CD4-positive, alpha-beta T cell treated with Interleukin-17A for 4 hours (primary cell): ENCODE results near the gene PRELID3B.
"Not testable (repeated sequence)": the region's sequence is repeated elsewhere in the genome, so short reads cannot be mapped to it uniquely, and the experiment has no call there.

ENCODE experiments used
- DNase-seq: peaks from one replicate; pipeline ENCODE4 v3.0.0-alpha.2; 2020; ENCODE audit warnings: mixed read lengths

Gene PRELID3B

DNA sequence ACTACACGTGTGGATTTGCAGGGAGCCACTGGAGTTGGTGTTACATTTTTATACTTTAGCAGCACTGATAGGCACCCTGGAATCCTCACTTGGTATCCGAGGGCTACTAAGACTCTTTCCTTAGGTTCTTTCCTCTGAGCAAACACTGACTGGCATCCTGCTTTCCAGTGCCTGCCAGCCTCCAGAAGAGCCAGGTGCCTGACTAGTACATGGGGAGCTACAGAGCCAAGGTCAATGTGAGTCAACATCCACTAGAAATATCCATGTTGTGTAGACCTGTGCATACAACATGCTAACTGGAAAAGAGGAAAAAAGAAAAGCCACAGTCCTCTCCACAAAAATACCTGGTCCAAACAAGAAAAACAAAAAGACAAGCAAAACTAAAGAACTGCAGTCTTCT lies 17.5 kb downstream of the PRELID3B start:
- no peak for DNase-seq

DNA sequence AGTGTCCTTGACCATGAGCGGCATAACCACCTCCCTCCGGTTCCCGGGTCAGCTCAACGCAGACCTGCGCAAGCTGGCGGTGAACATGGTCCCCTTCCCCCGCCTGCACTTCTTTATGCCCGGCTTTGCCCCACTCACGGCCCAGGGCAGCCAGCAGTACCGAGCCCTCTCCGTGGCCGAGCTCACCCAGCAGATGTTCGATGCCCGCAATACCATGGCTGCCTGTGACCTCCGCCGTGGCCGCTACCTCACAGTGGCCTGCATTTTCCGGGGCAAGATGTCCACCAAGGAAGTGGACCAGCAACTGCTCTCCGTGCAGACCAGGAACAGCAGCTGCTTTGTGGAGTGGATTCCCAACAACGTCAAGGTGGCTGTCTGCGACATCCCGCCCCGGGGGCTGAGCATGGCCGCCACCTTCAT lies 18.5 kb downstream of the PRELID3B start:
- DNase-seq = no peak

DNA sequence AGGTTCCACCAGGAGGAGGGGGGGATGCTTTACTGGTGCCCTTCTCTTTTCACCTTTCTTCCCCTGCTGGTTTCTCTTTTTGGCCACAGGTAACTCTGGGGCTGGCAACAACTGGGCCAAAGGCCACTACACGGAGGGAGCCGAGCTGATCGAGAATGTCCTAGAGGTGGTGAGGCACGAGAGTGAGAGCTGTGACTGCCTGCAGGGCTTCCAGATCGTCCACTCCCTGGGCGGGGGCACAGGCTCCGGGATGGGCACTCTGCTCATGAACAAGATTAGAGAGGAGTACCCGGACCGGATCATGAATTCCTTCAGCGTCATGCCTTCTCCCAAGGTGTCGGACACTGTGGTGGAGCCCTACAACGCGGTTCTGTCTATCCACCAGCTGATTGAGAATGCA lies 19.0 kb downstream of the PRELID3B start:
- no peak for DNase-seq

DNA sequence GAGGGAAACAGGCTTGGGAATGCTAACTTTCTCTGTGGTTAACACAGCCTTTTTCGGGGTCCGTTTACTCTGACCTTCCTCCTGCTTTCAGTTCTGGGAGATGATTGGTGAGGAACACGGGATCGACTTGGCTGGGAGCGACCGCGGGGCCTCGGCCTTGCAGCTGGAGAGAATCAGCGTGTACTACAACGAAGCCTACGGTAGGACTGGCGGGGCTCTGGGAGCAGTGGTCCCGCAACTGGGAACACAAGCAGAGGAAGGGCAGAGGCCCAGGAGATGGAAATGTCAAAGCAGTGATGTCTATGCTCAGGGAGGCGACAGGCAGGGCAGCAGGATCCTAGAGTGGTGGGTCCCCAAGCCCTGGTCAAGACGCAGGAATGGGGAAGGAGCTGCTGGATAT lies 19.8 kb downstream of the PRELID3B start:
- DNase-seq = no peak

DNA sequence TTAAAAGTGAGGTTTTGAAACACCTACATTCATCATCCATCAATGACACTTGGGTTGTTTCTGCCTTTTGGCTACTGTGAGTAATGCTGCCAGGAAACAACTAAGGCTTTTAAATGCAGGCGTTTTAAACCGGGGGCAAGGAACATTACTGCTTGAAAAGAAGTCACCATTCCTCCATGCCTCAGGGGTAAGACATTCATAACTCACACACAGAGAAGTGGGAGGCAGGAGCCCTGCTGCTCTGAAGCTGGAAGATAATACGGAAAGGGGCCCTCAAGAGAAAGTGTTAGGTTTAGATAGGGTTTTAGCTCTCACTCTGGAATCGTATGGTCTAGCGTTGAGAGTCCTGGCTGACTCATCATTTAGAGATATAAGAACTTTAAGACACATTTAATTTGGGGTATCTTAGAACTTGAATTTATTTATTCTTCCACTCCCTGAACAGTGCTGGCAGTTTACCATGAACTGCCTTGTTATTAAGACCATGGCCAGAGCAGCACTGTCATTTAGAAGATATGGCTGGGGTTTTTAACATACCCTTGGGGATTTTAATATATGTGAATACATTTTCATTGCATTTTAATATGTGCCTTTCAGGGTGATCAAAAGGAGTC lies 21.5 kb downstream of the PRELID3B start:
- DNase-seq = no peak

DNA sequence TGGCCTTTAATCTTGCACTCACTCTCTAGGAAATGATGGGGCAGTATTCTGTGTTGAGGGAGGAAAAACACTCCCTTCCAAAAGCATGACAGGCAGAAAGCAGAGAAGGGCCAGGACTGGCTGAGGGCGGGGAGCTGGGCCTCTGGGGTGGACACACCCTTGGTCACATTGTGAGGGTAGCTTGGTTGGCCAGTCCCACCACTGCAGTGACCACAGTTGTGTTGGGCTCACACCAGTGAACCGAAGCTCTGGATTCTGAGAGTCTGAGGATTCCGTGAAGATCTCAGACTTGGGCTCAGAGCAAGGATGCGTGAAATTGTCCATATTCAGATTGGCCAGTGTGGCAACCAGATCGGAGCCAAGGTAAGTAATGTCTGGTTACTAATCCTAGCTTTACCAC lies 23.4 kb downstream of the PRELID3B start, which contains the start of gene TUBB1:
Gene TUBB1 (plus strand): TSS at position 213 of the 400 bp plus-strand sequence. CDS start 94 bp downstream, at position 307.
- no peak for DNase-seq

DNA sequence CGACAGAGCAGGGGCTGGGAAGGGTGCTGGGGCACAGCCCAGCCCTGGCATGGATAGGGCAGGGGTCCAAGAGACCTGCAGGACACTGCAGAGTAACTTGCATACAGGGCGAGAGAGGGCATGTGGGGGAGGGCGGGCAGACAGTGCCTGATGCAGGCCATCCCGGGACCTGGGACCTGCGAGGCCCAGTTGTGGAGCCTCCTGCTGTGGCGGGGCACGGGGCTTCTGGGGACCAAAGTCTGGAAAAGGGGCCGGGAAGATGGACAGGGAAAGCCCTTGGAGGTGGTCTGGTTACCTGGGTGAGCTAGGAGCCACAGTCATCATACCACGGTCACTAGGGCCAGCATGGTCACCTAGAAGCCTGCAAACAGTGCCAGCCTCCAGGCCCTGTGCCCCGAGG lies 23.8 kb downstream of the PRELID3B start:
- no peak for DNase-seq

DNA sequence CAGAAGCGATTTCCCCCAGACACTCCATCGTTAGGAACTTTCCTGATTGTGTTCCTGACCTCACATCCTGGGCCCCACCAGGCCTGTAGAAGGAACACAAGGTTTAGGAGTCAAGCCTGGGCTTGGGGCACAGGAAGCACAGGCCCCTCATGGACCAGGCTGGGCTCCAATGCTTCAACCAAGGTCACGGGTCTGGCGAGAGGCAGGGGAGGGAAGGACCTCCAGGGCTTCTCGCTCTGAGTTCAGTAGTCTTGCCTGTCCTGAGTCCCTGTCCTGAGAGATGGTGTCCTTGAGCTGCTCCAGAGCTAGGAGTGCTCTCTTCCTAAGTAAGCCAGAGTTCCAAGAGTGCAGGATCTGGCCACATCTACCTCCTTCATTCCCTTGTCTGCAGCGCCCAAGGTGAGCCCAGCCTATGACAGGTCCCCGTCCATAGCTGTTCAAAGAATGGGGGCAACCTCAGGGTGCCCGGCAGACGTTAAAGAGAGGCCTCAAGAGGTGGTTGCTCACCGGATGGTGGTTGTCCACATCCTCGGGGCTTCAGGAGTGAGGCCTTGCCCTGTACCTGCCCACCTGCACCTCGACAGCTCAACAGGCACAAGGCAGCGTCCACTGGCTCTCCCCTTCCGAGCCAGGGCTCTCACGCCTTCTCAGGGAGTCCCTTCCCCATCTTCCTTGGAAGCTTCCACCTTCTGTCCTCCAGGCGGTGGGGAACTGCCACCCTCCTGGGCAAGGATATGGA lies 24.9 kb downstream of the PRELID3B start:
- DNase-seq = no peak

DNA sequence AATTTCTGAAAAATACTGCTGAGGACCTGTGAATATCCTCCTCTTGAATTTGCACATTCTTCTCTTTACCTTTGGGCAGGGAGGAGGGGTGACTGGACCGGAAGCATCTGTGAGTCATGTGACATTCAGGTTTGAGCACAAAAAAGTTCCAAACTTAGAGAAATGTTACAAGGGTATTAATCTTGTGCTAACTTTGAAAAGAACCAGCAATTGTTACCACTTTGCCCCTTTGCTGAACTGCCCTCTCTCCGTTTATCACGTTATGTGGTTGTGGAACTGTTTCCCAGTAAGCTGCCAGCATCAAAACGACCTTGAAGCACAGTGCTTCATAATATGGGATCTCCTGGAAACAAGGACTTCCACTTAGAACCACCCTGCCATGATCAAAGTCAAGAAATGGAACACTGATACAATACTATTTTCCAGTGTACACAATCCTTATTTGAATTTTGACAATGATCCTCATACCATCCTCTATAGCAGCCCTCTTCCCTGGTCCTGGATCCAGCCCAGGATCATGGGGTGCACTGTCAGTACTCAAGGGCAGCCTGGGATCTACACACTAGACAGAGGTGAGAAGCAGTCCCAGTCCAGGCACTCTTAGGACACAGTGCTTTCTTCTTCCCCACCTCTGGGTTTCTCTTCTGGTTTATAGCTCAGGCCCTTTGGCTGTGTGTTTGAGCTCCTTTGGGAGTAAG lies 25.6 kb downstream of the PRELID3B start:
- peak; percentile 53 for DNase-seq

DNA sequence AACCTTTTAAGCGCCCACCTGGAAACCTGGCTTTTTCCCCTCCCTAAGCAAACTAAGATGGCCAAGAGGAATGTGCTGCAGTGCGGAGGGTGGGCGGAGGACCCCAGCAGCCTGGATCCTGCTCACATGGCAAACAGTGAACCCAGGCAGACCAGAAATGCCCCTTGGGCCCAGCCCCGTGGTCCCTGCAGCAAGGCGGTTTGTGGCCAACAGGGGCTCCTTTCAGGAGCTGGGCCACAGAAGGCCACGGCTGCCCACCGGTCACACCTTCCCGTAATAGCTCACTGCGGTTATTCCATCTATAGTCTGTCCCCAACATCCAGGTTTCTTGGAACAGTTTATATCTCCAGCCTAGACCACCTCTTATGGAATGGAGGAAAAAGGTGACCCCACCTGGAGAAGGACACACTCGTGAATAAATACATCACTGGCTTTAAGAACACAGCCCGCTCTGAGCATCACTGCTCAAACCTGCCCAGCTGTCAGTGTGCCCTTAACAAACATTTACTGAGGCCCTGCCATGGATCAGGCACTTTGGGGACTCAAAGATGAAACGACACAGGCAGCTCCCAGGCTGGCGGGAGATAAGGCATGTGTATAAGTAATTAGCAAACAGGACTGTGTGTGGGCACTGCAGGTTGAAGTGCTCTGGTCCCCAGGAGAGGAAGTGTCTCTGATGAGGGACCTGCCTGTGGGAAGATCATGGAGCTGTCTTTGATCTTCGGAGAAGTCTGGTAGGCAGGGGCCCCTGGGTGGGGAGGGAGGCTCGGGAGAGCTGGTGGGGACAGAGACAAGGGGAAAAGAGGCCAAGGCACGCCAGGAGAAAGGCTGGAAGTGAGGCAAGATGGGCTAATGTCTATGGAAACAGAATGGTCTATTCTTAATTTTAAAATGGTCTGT lies 26.5 kb downstream of the PRELID3B start:
- no peak for DNase-seq

DNA sequence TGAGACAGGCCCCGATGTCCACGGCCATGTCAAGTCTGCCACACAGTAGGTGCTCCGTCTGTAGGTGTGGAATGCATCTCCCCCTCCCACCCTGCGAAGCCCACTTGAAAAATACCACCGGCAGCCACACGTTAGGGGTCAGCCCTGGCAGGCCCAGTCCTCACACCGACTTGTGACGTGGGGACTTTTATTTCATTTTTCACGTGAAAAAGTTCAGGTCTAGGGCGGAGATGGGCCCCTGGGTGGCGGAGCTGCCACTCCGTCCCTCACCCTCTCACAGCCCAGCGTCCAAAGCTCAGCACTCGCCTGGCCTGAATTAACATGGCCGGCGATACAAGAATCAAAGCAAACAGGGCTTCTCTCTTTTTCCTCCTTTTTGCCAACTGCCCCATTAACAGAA lies 27.2 kb downstream of the PRELID3B start:
- DNase-seq = no peak

DNA sequence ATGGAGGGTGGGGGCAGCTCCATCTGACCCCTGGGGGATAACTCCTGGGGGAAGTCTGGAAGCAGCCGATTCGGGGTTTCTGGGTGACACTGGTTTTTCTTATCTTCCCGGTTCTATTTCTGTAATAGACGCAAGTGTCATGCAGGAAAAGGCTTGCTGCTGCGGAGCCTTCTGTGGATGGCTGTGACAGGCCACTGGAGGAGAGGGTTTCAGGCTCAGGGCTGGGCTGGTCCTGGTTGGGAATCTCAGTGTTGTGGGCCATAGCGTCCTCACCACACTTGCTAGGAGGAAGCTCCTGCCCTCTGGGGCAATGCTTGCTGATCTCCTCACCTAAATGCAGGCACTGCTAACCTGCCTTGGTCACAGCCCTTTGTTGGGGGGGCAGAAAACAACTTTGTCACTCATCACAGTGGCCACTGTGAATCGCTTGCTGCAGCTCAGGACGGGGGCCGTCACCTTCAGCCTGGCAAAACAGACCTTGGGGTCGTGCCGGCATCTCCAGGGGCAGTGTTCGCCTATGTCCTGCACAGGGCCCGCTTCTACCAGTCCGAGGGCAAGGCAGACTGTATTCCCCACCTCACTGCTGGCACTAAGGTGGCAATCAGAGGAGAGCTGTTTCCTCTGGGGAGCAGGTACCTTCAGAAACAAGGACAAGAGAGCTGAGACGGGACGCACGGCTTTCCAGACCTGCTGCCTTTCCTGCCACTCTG lies 27.8 kb downstream of the PRELID3B start:
- DNase-seq = no peak

DNA sequence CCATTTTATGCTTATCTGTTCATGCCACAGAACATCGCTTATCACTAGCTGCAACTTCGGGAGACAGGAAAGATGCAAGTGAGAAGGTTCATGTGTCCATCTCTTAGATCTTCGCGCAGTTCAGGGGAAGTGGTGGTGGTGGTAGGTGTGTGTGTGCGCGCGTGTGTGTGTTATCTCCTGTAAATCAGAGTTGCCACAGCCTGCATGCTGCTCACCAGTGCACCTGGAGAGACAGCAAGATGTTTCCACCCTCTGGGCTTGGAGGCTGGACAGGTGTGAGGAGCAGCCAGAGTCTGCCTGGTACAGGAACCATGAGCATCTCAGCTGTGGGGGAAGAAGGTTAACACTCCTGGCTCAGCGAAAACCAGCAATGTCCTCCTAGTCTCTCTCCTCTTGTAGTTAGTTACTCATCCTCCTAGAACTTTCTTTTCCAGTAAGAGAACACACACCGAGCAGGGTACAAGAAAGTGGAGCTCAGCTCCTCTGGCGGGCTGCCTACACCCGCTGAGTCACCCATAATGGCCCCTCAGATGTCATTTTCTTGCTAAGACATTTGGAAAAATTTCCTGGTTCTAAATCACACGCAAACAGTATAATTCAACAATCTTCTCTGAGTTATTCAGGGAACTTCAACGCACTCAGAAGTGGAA lies 28.5 kb downstream of the PRELID3B start:
- DNase-seq = peak; percentile 23

DNA sequence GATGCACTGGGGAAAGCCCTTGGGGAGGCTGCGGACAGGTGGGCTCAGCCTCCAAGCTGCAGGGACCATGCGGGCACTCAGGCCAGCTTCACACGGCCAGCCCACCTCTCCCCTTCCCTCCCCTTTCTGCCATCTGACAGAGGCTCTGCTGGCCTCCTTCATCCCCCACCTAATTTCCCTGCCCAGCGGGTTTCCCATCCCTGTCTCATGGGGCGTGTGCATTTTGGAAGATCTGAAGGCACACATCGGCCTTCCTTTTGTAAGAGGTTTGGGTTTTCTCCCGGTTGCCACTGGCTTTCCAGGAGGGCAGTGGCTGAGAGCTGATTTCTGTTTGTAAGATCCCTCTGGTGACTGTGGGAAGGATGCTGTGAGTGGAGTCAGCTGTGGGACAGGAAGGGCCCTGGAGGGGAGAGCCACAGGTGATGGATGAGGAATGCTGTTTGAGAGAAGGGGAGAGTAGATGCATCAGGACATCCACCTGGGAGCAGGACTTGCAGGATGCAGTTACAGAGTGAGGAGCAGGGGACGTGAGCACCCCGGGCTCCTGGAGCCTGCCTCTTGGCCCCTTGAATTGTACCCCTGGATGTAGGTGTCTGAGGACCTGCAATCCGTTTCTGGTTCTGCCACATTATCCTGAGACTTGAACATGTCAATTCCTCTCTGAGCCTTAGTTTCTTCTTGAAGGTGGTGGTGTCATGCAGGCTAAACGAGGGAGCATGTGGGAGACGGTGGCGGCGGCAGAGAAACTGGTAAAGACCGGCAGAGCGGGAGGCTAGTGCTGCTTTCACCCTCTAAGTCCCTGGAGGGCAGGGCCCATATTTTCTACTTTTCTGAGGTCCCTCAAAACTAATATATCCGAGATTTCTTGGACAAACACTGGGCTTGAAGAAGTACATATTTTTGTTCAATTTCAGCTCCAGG lies 29.3 kb downstream of the PRELID3B start:
- no peak for DNase-seq

DNA sequence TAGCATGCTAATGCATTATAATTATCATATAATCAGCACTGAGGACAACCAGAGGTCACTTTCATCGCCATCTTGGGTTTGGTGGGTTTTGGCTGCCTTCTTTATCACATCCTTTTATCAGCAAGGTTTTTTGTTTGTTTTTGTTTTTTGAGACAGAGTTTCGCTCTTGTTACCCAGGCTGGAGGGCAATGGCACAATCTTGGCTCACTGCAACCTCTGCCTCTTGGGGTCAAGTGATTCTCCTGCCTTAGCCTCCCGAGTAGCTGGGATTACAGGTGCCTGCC lies 30.8 kb downstream of the PRELID3B start:
- not testable (repeated sequence) for DNase-seq

DNA sequence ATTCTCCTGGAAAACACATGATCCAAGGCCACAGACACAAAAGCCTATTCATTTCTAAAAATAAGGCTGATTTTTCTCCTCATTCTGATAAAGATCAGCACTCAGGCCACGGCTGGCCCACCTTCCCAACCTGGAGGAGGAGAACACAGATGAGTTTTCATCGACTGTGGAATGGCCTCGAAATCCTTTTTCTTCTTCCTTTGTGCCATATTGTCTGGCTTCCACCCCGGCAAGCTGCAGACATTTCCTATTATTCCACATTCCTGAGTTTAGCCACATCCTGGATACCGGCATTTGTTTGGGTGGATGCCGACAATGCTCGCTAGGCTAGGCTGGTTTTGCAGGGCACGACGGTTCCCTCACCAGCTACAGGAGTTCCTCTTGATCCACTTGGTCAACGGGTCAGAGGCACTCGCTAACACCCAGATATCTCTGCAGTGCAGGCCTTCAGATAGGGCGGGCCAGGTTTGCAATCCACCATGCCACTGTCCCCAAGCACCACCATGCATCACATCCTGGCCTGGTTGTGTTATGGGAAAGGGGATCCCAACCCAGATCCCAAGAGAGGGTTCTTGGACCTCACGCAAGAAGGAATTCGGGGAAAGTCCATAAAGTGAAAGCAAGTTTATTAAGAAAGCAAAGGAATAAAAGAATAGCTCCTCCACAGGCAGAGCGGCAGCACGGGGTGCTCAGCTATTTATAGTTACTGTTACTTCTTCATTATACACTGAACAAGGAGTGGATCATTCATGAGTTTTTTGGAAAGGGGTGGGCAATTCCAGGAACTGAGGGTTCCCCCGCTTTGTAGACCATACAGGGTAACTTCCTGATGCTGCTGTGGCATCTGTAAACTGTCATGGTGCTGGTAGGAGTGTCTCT lies 31.4 kb downstream of the PRELID3B start:
- DNase-seq = no peak

DNA sequence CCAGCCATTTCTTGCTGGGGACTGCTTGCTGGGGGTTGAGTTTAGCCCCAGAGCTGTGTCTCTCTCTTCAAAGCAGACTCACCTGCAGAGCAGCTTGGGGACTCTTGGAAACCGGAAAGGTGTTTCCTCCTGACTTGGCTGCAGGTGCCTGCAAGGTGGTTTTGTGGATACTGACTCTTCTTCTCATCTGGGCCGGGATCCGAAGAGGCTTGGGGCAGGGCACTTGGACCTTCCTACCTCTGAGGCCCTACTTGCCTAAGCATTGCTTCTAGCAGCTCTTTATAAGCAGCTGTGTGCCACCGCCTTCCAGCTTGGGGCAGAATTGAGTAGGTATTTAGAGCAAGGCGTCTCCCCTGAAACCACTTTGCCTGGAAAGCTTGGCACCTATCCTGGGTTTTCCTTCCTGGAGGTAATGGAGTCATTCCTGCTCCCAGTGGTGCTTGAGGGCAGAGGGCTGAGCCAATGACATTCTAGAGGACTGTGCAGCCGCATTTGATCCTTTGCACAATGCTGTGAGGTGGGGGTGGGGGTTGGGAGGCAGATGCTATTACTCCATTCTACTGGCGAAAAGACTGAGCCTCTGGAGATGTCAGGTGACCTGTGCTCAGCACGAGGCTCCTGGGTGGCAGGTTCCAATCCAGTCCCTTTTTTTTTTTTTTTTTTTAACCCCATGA lies 32.1 kb downstream of the PRELID3B start:
- DNase-seq = no peak

DNA sequence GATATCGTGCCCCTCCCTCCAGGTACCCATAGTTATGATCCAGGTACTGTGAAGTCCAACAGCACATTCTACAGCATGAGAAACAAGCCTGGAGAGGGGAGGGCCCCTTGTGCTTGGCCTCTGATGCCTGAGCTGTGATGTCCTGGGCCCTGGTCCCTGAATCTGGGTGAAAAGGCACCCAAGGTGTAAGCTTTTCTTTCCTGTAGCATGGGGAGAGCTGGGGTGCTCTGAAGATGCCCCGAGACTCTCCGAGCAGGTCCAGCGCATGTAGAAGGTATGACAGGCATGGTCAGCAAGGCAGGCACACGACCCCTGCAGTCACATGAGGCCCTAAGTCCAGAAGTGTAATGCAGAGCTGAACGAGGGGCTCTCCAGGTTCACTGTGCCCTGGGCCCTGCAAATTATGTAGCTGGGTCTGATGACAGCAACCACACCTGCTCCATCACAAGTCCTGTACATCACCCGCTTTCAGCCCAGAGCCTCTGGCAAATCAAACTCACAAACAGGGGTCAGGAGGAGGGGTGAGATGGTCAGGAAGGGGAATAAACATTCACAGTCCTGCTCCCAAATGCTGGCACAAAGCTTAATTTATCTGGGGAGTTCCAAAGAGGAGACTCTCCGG lies 33.8 kb downstream of the PRELID3B start:
- no peak for DNase-seq
